K562 (cell line): Measurements from ENCODE around the gene CSNK1D. TPM values are rescaled to one million over a fixed set of nuclear protein-coding genes. Genes with fewer than 3 reads are reported as not detected.
A peak's percentile ranks its signal among the peaks of the same experiment; 100 is the strongest.

Experiments
- BACH1 ChIP-seq: fragments of 200-800 bp; sonication (Bioruptor generic); IDR thresholded peaks from 2 replicates; pipeline ENCODE4 v1.6.1; 2016; ENCODE audit warnings: missing genetic modification characterization, missing compliant biosample characterization
- ERF ChIP-seq: fragments of 450-650 bp; formaldehyde crosslinking; IDR thresholded peaks from 2 replicates; pipeline ENCODE4 v1.4.0; 2020; ENCODE audit warnings: mild to moderate bottlenecking, mixed read lengths
- KLF13 ChIP-seq: fragments of 450-650 bp; IDR thresholded peaks from 2 replicates; pipeline ENCODE4 v1.6.1; 2016; ENCODE audit warnings: missing genetic modification characterization, low read depth, mild to moderate bottlenecking, missing compliant biosample characterization, moderate library complexity, borderline replicate concordance
- LEF1 ChIP-seq: fragments of 450-650 bp; IDR thresholded peaks from 2 replicates; pipeline ENCODE4 v1.6.1; 2016; ENCODE audit warnings: mild to moderate bottlenecking
- MAX ChIP-seq: sonication (generic); formaldehyde crosslinking; IDR thresholded peaks from 2 replicates; pipeline ENCODE4 v1.9.0; 2022; ENCODE audit warnings: mild to moderate bottlenecking, missing genetic modification reagents
- MNT ChIP-seq, 2 experiments: fragments of 450-650 bp; conservative IDR thresholded peaks; 2 replicates each; pipeline ENCODE4 v1.6.1; 2017; ENCODE audit warnings: mild to moderate bottlenecking in 2 of 2, moderate library complexity in 2 of 2
- MYC ChIP-seq, 2 experiments: fragments of 250-450 bp in 1 of 2; sonication (Bioruptor Pico) in 1 of 2; IDR thresholded peaks; 2 replicates each; pipeline versions ENCODE4 v1.5.1 to v1.6.1; 2012 to 2021; ENCODE audit warnings: low read depth in 2 of 2, borderline replicate concordance in 1 of 2, improper control_type of control experiment in 1 of 2, low read length in 1 of 2, mild to moderate bottlenecking in 1 of 2, moderate library complexity in 1 of 2
- PRDM10 ChIP-seq: fragments of 450-650 bp; IDR thresholded peaks from 2 replicates; pipeline ENCODE4 v1.6.1; 2018; ENCODE audit not compliant: partially characterized antibody
- SRF ChIP-seq, 2 experiments: fragments of 250-450, 450-650 bp in 1 of 2; sonication (Bioruptor Pico) in 1 of 2; sonication (generic) in 1 of 2; formaldehyde crosslinking; IDR thresholded peaks; 2 replicates each; pipeline versions ENCODE4 v1.5.0 to v1.5.1; 2020 to 2022; ENCODE audit warnings: mild to moderate bottlenecking in 1 of 2, missing genetic modification reagents in 1 of 2
- TAF7 ChIP-seq: fragments of 450-650 bp; IDR thresholded peaks from 2 replicates; pipeline ENCODE4 v1.6.1; 2016; ENCODE audit warnings: missing genetic modification characterization, missing compliant biosample characterization
- TAL1 ChIP-seq: fragments of 450-650 bp; IDR thresholded peaks from 2 replicates; pipeline ENCODE4 v1.6.1; 2016; ENCODE audit warnings: mild to moderate bottlenecking
- ZBTB2 ChIP-seq: fragments of 450-650 bp; IDR thresholded peaks from 2 replicates; pipeline ENCODE4 v1.6.1; 2016; ENCODE audit warnings: antibody characterized with exemption
- ZNF592 ChIP-seq: fragments of 450-650 bp; IDR thresholded peaks from 2 replicates; pipeline ENCODE4 v1.6.1; 2017; ENCODE audit warnings: antibody characterized with exemption, mild to moderate bottlenecking
- polyA plus RNA-seq, 8 experiments: library from polyadenylated mRNA; depleted of rRNA in 4 of 8; stranded (reverse) in 5 of 8; unstranded in 3 of 8; fragments of >200 nt; fragmentation: Nextera tagmentation in 2 of 8; fragmentation: Illumina TruSeq in 1 of 8; extraction: Ambion mirVana in 2 of 8; extraction: Trizol in 1 of 8; gene quantifications; 2 replicates each; pipeline versions ENCODE4 v1.2.1 to v1.2.3, GENCODE V29; 2011 to 2014; ENCODE audit warnings: inconsistent platforms in 1 of 8, missing spikeins in 1 of 8
- total RNA-seq, 7 experiments: library from RNA; depleted of rRNA in 6 of 7; stranded (reverse); fragments of >200 nt in 6 of 7; fragmentation: Illumina TruSeq in 2 of 7; extraction: Trizol in 2 of 7; gene quantifications; 2 replicates each; pipeline versions ENCODE4 v1.2.1 to v1.2.3, GENCODE V29; 2011 to 2021; ENCODE audit warnings: low replicate concordance in 1 of 7

CSNK1D gene
- total and polyA plus RNA-seq, 9 of the 15 experiments (the other 6 are each of a cell fraction or from before 2014, with no cell fraction given) = 6.5 to 133 (median 41.3) TPM

- TF ChIP-seq ZNF592 = peak; percentile 75
- peak; percentile 72 for TF ChIP-seq ZBTB2
- peak; percentile 60; the same call in 1 of the 2 replicates for TF ChIP-seq MYC (IDR thresholded peaks at IDR 0.05; ENCODE audit: low read depth, low read length)
- no peak for TF ChIP-seq MYC (CRISPR knock-in tag; IDR thresholded peaks at IDR 0.05; ENCODE audit: borderline replicate concordance, low read depth)
- peak; percentile 18 for TF ChIP-seq PRDM10
- TF ChIP-seq TAL1 = no peak
- TF ChIP-seq TAF7 (tag) = no peak
- peak; percentile 42 to 61; a peak in 3 of 4 replicates for TF ChIP-seq MNT (conservative IDR thresholded peaks at IDR 0.05)
- TF ChIP-seq LEF1 = no peak
- TF ChIP-seq ERF (CRISPR knock-in tag) = 0 out of 2 replicates have a peak, but pooled peaks have one; percentile 40
- TF ChIP-seq KLF13 (tag) = no peak
- no peak for TF ChIP-seq SRF (CRISPR knock-in tag; IDR thresholded peaks at IDR 0.05)
- peak; percentile 84 for TF ChIP-seq MAX (CRISPR knock-in tag)
- no peak for TF ChIP-seq BACH1 (tag)
Measured at GRCh38 chr17:82213251-82214011, 60.1 kb downstream of the CSNK1D start (continued).
